Activated CD4-positive, CD25-positive, alpha-beta regulatory T cell treated with anti-CD3 and anti-CD28 coated beads, Interleukin-2, amount 50 U/mL, for 24 hours (primary cell): ENCODE data around the gene OR56A3.

Source experiments
- ATAC-seq, 2 donors: fragments of 150-1000 bp; cut with Tn5 transposase; one replicate each; pipeline ENCODE4 v1.10.0; 2021; ENCODE audit warnings: mild to moderate bottlenecking in 1 of 2, moderate library complexity in 1 of 2

OR56A3 gene

GRCh38 chr11:5983443-5983842 lies 41.4 kb downstream of the OR56A3 start:
- no peak for ATAC-seq

GRCh38 chr11:5986885-5987284 lies 44.8 kb downstream of the OR56A3 start, which contains the start of gene OR52L1:
Gene OR52L1 (minus strand): TSS chr11:5986985. CDS start chr11:5986930, 55 bp downstream.
- ATAC-seq: no peak

- no peak for ATAC-seq
These were observed 47.2 kb downstream of the OR56A3 start for GRCh38 chr11:5989203-5989602.

GRCh38 chr11:5992150-5992549 lies 50.1 kb downstream of the OR56A3 start:
- ATAC-seq: no peak

GRCh38 chr11:5992604-5993251 lies 50.7 kb downstream of the OR56A3 start:
- ATAC-seq: no peak

- no peak for ATAC-seq
These were observed 52.7 kb downstream of the OR56A3 start for GRCh38 chr11:5994791-5995190.
